ENCODE measurements around the gene ZDHHC12.

DNA sequence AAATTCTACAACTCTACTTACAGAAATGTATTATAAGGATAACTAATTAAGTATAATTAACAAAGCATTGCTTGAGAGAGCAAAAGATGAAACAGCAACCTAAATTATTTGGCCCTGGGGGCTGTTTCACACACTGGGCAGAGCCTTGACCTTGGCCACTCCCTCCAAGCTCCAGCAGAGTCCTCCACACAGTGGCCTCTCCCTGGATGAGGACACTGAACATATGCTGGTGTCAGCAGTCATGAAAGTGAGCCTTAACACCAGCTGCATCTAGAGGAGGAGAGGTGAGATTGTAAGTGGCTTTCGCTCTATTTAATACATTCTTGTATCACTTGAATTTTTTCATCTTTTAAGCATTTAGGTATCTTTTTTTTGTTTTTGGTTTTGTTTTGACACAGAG lies 23.3 kb upstream of the ZDHHC12 start:
- TF ChIP-seq EZH2phosphoT487 (IDR thresholded peaks at IDR 0.05; ENCODE audit: low read depth) = no peak
- TF ChIP-seq, protein P1, sequence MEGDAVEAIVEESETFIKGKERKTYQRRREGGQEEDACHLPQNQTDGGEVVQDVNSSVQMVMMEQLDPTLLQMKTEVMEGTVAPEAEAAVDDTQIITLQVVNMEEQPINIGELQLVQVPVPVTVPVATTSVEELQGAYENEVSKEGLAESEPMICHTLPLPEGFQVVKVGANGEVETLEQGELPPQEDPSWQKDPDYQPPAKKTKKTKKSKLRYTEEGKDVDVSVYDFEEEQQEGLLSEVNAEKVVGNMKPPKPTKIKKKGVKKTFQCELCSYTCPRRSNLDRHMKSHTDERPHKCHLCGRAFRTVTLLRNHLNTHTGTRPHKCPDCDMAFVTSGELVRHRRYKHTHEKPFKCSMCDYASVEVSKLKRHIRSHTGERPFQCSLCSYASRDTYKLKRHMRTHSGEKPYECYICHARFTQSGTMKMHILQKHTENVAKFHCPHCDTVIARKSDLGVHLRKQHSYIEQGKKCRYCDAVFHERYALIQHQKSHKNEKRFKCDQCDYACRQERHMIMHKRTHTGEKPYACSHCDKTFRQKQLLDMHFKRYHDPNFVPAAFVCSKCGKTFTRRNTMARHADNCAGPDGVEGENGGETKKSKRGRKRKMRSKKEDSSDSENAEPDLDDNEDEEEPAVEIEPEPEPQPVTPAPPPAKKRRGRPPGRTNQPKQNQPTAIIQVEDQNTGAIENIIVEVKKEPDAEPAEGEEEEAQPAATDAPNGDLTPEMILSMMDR (IDR thresholded peaks at IDR 0.05; ENCODE audit: low read depth, low read length) = no peak
